ENCODE measurements around the gene CCDC9B.

The CCDC9B gene

GRCh38 chr15:40340038-40340739 is 550 bp downstream of the CCDC9B start:
- H3K9me3 ChIP-seq (ENCODE audit: control insufficient read depth, low read length) = no peaks in the 10 kb centered on the region
- no peaks in the 10 kb centered on the region for H3K36me3 ChIP-seq (ENCODE audit: control insufficient read depth, insufficient read depth, low read length, severe bottlenecking)
- peak overlapping the region; percentile 73 for H3K4me3 ChIP-seq (ENCODE audit: low read length)
- no peaks in the 10 kb centered on the region for H3K27me3 ChIP-seq (replicated peaks; ENCODE audit: control insufficient read depth, insufficient read depth, low read length)
- peaks cover 70% of the 10 kb centered on the region for H3K4me1 ChIP-seq (ENCODE audit: control insufficient read depth, insufficient read depth, low read length)
- peak overlapping the region; percentile 92 for H3K9ac ChIP-seq (ENCODE audit: low read length)
- peak; percentile 80 for DNase-seq (ENCODE audit: low read depth)

GRCh38 chr15:40339621-40339945 is 1.2 kb downstream of the CCDC9B start:
- H3K4me3 ChIP-seq (ENCODE audit: low read length) = peak overlapping the region; percentile 73
- H3K9me3 ChIP-seq (ENCODE audit: control insufficient read depth, low read length) = no peaks in the 10 kb centered on the region
- peak overlapping the region; percentile 92 for H3K9ac ChIP-seq (ENCODE audit: low read length)
- peaks cover 73% of the 10 kb centered on the region for H3K4me1 ChIP-seq (ENCODE audit: control insufficient read depth, insufficient read depth, low read length)
- H3K36me3 ChIP-seq (ENCODE audit: control insufficient read depth, insufficient read depth, low read length, severe bottlenecking) = no peaks in the 10 kb centered on the region
- DNase-seq (ENCODE audit: low read depth) = no peak
- no peaks in the 10 kb centered on the region for H3K27me3 ChIP-seq (replicated peaks; ENCODE audit: control insufficient read depth, insufficient read depth, low read length)

- DNase-seq (ENCODE audit: low read depth) = peak; percentile 86
- no peaks in the 10 kb centered on the region for H3K36me3 ChIP-seq (ENCODE audit: control insufficient read depth, insufficient read depth, low read length, severe bottlenecking)
- H3K27me3 ChIP-seq (replicated peaks; ENCODE audit: control insufficient read depth, insufficient read depth, low read length) = no peaks in the 10 kb centered on the region
- no peaks in the 10 kb centered on the region for H3K9me3 ChIP-seq (ENCODE audit: control insufficient read depth, low read length)
- peaks cover 76% of the 10 kb centered on the region for H3K4me1 ChIP-seq (ENCODE audit: control insufficient read depth, insufficient read depth, low read length)
- H3K9ac ChIP-seq (ENCODE audit: low read length) = peak overlapping the region; percentile 92
- H3K4me3 ChIP-seq (ENCODE audit: low read length) = peak overlapping the region; percentile 73
These were observed 1.7 kb downstream of the CCDC9B start for GRCh38 chr15:40338921-40339620.

GRCh38 chr15:40338041-40338657 is 2.6 kb downstream of the CCDC9B start:
- peak overlapping the region; percentile 92 for H3K9ac ChIP-seq (ENCODE audit: low read length)
- H3K9me3 ChIP-seq (ENCODE audit: control insufficient read depth, low read length) = no peaks in the 10 kb centered on the region
- H3K27me3 ChIP-seq (replicated peaks; ENCODE audit: control insufficient read depth, insufficient read depth, low read length) = no peaks in the 10 kb centered on the region
- DNase-seq (ENCODE audit: low read depth) = peak; percentile 74
- peaks cover 73% of the 10 kb centered on the region for H3K4me1 ChIP-seq (ENCODE audit: control insufficient read depth, insufficient read depth, low read length)
- H3K4me3 ChIP-seq (ENCODE audit: low read length) = peak overlapping the region; percentile 40
- H3K36me3 ChIP-seq (ENCODE audit: control insufficient read depth, insufficient read depth, low read length, severe bottlenecking) = no peaks in the 10 kb centered on the region

GRCh38 chr15:40337597-40337996 is 3.1 kb downstream of the CCDC9B start:
- no peak for DNase-seq (ENCODE audit: low read depth)
- Histone ChIP-seq H3K9ac (ENCODE audit: low read length) (peak overlapping the region; percentile 92), H3K4me1 (ENCODE audit: control insufficient read depth, insufficient read depth, low read length) (peaks cover 67% of the 10 kb centered on the region), H3K9me3 (ENCODE audit: control insufficient read depth, low read length) (no peaks in the 10 kb centered on the region), H3K36me3 (ENCODE audit: control insufficient read depth, insufficient read depth, low read length, severe bottlenecking) (no peaks in the 10 kb centered on the region), H3K4me3 (ENCODE audit: low read length) (peak overlapping the region; percentile 40), H3K27me3 (replicated peaks; ENCODE audit: control insufficient read depth, insufficient read depth, low read length) (no peaks in the 10 kb centered on the region)

- no peaks in the 10 kb centered on the region for H3K27me3 ChIP-seq (replicated peaks; ENCODE audit: control insufficient read depth, insufficient read depth, low read length)
- no peak for DNase-seq (ENCODE audit: low read depth)
- H3K4me1 ChIP-seq (ENCODE audit: control insufficient read depth, insufficient read depth, low read length) = peaks cover 66% of the 10 kb centered on the region
These were observed 4.0 kb downstream of the CCDC9B start for GRCh38 chr15:40336744-40337122.

GRCh38 chr15:40335938-40336743 is 4.6 kb downstream of the CCDC9B start:
- H3K4me3 ChIP-seq (ENCODE audit: low read length) = no peak overlapping the region
- no peaks in the 10 kb centered on the region for H3K36me3 ChIP-seq (ENCODE audit: control insufficient read depth, insufficient read depth, low read length, severe bottlenecking)
- H3K9ac ChIP-seq (ENCODE audit: low read length) = peak overlapping the region; percentile 27
- peaks cover 63% of the 10 kb centered on the region for H3K4me1 ChIP-seq (ENCODE audit: control insufficient read depth, insufficient read depth, low read length)
- H3K27me3 ChIP-seq (replicated peaks; ENCODE audit: control insufficient read depth, insufficient read depth, low read length) = no peaks in the 10 kb centered on the region
- H3K9me3 ChIP-seq (ENCODE audit: control insufficient read depth, low read length) = no peaks in the 10 kb centered on the region
- no peak for DNase-seq (ENCODE audit: low read depth)

More at GRCh38 chr15:40336744-40337122, 4.0 kb downstream of the CCDC9B start:
- Histone ChIP-seq H3K4me3 (ENCODE audit: low read length) (no peak overlapping the region), H3K9me3 (ENCODE audit: control insufficient read depth, low read length) (no peaks in the 10 kb centered on the region), H3K36me3 (ENCODE audit: control insufficient read depth, insufficient read depth, low read length, severe bottlenecking) (no peaks in the 10 kb centered on the region), H3K9ac (ENCODE audit: low read length) (peak overlapping the region; percentile 20)

GRCh38 chr15:40334941-40335795 is 5.6 kb downstream of the CCDC9B start:
- H3K4me1 ChIP-seq (ENCODE audit: control insufficient read depth, insufficient read depth, low read length) = peaks cover 59% of the 10 kb centered on the region
- no peak for DNase-seq (ENCODE audit: low read depth)
- no peaks in the 10 kb centered on the region for H3K9me3 ChIP-seq (ENCODE audit: control insufficient read depth, low read length)
- H3K36me3 ChIP-seq (ENCODE audit: control insufficient read depth, insufficient read depth, low read length, severe bottlenecking) = no peaks in the 10 kb centered on the region
- H3K9ac ChIP-seq (ENCODE audit: low read length) = peak overlapping the region; percentile 27
- H3K27me3 ChIP-seq (replicated peaks; ENCODE audit: control insufficient read depth, insufficient read depth, low read length) = no peaks in the 10 kb centered on the region
- H3K4me3 ChIP-seq (ENCODE audit: low read length) = no peak overlapping the region

- Histone ChIP-seq H3K36me3 (ENCODE audit: control insufficient read depth, insufficient read depth, low read length, severe bottlenecking) (no peaks in the 10 kb centered on the region), H3K27me3 (replicated peaks; ENCODE audit: control insufficient read depth, insufficient read depth, low read length) (no peaks in the 10 kb centered on the region), H3K4me3 (ENCODE audit: low read length) (no peak overlapping the region), H3K4me1 (ENCODE audit: control insufficient read depth, insufficient read depth, low read length) (peaks cover 59% of the 10 kb centered on the region), H3K9ac (ENCODE audit: low read length) (no peak overlapping the region), H3K9me3 (ENCODE audit: control insufficient read depth, low read length) (no peaks in the 10 kb centered on the region)
- DNase-seq (ENCODE audit: low read depth) = no peak
These were observed 6.2 kb downstream of the CCDC9B start for GRCh38 chr15:40334541-40334940.

GRCh38 chr15:40333922-40334492 is 6.7 kb downstream of the CCDC9B start:
- peak; percentile 60 for DNase-seq (ENCODE audit: low read depth)
- H3K36me3 ChIP-seq (ENCODE audit: control insufficient read depth, insufficient read depth, low read length, severe bottlenecking) = no peaks in the 10 kb centered on the region
- no peaks in the 10 kb centered on the region for H3K9me3 ChIP-seq (ENCODE audit: control insufficient read depth, low read length)
- H3K9ac ChIP-seq (ENCODE audit: low read length) = peak overlapping the region; percentile 27
- no peak overlapping the region for H3K4me3 ChIP-seq (ENCODE audit: low read length)
- H3K4me1 ChIP-seq (ENCODE audit: control insufficient read depth, insufficient read depth, low read length) = peaks cover 59% of the 10 kb centered on the region
- H3K27me3 ChIP-seq (replicated peaks; ENCODE audit: control insufficient read depth, insufficient read depth, low read length) = no peaks in the 10 kb centered on the region

Measured in adipocyte (in vitro differentiated cells).